Measurements from ENCODE around the gene DHCR24.

DHCR24 gene

GRCh38 chr1:54816130-54816529 lies 70.9 kb downstream of the DHCR24 start:
- no peak overlapping the region for H3K4me3 ChIP-seq (ENCODE audit: low read length)
- DNase-seq (ENCODE audit: low read depth) = no peak
- TF ChIP-seq, protein P1, sequence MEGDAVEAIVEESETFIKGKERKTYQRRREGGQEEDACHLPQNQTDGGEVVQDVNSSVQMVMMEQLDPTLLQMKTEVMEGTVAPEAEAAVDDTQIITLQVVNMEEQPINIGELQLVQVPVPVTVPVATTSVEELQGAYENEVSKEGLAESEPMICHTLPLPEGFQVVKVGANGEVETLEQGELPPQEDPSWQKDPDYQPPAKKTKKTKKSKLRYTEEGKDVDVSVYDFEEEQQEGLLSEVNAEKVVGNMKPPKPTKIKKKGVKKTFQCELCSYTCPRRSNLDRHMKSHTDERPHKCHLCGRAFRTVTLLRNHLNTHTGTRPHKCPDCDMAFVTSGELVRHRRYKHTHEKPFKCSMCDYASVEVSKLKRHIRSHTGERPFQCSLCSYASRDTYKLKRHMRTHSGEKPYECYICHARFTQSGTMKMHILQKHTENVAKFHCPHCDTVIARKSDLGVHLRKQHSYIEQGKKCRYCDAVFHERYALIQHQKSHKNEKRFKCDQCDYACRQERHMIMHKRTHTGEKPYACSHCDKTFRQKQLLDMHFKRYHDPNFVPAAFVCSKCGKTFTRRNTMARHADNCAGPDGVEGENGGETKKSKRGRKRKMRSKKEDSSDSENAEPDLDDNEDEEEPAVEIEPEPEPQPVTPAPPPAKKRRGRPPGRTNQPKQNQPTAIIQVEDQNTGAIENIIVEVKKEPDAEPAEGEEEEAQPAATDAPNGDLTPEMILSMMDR (IDR thresholded peaks at IDR 0.05; ENCODE audit: insufficient read depth, low read depth, low read length, missing control alignments) = no peak

- TF ChIP-seq, protein P1 (IDR thresholded peaks at IDR 0.05; ENCODE audit: insufficient read depth, low read depth, low read length, missing control alignments) = no peak
- no peak overlapping the region for H3K4me3 ChIP-seq (ENCODE audit: low read length)
- DNase-seq (ENCODE audit: low read depth) = peak; percentile 55
These were observed 71.7 kb downstream of the DHCR24 start for GRCh38 chr1:54815086-54815876.

DNA sequence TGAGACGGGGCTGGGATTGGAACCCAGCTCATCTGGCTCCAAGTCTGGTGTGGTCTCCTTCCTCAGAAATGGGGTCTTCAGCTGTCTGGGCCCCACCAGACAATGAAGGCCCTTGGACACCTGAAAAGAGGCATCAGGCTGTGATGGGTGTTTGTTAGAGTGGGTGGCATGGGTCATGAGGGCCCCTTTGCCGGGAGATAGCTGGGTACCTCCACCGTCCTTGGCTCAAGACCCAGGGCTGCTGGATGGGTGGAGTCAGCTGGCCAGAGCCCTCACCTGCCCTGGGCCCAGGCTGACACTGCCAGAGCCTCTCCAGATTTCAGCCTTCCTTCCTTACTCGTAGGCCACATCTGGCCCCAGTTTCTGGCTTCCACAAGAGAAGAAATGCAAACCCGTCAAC lies 72.4 kb downstream of the DHCR24 start:
- H3K4me3 ChIP-seq (ENCODE audit: low read length) = no peak overlapping the region
- TF ChIP-seq, protein P1 (IDR thresholded peaks at IDR 0.05; ENCODE audit: insufficient read depth, low read depth, low read length, missing control alignments) = no peak
- DNase-seq (ENCODE audit: low read depth) = no peak

DNA sequence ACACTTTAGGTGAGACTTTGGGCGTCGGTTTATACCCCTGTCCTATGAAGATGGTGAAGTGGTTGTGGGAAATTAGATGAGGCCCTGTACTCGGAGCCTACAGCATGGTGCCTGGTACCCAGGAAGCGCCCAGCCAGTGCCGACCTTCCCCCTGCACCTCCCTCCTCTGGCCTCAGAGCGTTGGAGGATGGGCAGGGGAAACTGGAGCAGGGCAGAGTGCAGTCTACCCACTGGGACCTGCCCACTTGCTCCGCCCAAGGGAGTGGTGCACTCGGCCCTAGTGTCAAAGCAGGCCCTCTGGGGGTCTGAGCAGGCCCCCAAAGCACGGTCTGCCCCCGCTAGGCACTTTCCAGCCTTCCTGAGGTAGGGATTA lies 72.9 kb downstream of the DHCR24 start:
- no peak for DNase-seq (ENCODE audit: low read depth)
- TF ChIP-seq, protein P1 (IDR thresholded peaks at IDR 0.05; ENCODE audit: insufficient read depth, low read depth, low read length, missing control alignments) = no peak
- H3K4me3 ChIP-seq (ENCODE audit: low read length) = no peak overlapping the region

GRCh38 chr1:54813485-54814125 lies 73.4 kb downstream of the DHCR24 start:
- no peak for DNase-seq (ENCODE audit: low read depth)
- no peak overlapping the region for H3K4me3 ChIP-seq (ENCODE audit: low read length)
- TF ChIP-seq, protein P1 (IDR thresholded peaks at IDR 0.05; ENCODE audit: insufficient read depth, low read depth, low read length, missing control alignments) = no peak

DNA sequence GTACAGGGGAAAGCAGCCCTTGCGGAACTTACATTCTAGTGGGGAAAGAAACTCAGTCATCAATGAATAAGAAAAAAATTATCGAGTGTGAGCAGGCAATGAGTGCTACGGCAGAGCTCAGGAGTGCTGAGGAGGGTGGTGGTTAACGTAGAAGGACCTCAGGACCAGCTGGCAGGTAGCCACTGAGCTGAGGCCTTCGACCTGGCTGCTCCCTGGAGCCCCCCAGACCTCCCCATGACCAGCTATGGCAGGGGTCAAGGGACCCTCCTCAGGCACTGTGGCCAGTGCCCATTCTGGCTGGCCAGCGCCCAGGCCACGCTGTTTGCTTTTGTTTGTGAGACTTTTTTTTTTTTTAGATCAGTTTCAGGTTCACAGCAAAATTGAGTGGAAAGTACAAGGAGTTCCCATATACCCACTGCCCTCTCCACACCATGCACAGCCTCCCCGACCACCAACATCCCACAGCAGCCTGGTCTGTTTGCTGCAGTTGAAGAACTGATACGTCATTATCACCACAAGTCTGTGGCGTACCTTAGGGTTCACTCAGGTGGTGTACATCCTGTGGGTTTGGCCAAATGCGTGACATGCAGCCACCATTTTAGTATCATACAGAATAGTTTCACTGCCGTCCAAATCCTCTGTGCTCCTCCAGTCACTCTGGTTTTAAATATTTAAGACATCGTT lies 74.1 kb downstream of the DHCR24 start:
- TF ChIP-seq, protein P1 (IDR thresholded peaks at IDR 0.05; ENCODE audit: insufficient read depth, low read depth, low read length, missing control alignments) = no peak
- DNase-seq (ENCODE audit: low read depth) = no peak
- no peak overlapping the region for H3K4me3 ChIP-seq (ENCODE audit: low read length)

All from epithelial cell of esophagus (primary cell).